ENCODE results near the gene ZNF48. TPM values are rescaled to one million over a fixed set of nuclear protein-coding genes. Genes with fewer than 3 reads are reported as not detected.

ZNF48 gene
- polyA plus RNA-seq, 1 donor from 2014 or later: 42.3 TPM

GRCh38 chr16:30359871-30360170 is 35.4 kb upstream of the ZNF48 start:
- Histone ChIP-seq H2AFZ (ENCODE audit: low read depth, low read length) (no peak overlapping the region), H4K20me1 (ENCODE audit: insufficient read depth) (no peaks in the 10 kb centered on the region), H3K4me2 (ENCODE audit: low read length) (no peak overlapping the region), H3K9me2 (ENCODE audit: insufficient read depth, low read length) (no peaks in the 10 kb centered on the region), H3K4me3 (ENCODE audit: low read length) (no peak overlapping the region), H3F3A (ENCODE audit: insufficient read depth, low read length, poor library complexity, severe bottlenecking) (no peaks in the 10 kb centered on the region), H3K27ac (ENCODE audit: low read length) (no peak overlapping the region), H3K79me2 (replicated peaks; ENCODE audit: insufficient read depth, low read length) (peaks cover 4% of the 10 kb centered on the region), H3K27me3 (ENCODE audit: insufficient read depth, low read depth, low read length) (no peaks in the 10 kb centered on the region), H3K9me3 (ENCODE audit: low read length) (no peaks in the 10 kb centered on the region), H3K9ac (ENCODE audit: low read length) (no peak overlapping the region), H3K36me3 (ENCODE audit: insufficient read depth, low read length) (no peaks in the 10 kb centered on the region)
- TF ChIP-seq TAF1 (IDR thresholded peaks at IDR 0.05; ENCODE audit: low read depth): no peak
- no peak for TF ChIP-seq MXI1 (conservative IDR thresholded peaks at IDR 0.05; ENCODE audit: poor library complexity, severe bottlenecking)

- Histone ChIP-seq H3K27ac (ENCODE audit: low read length) (no peak overlapping the region), H3K4me2 (ENCODE audit: low read length) (no peak overlapping the region), H3K27me3 (ENCODE audit: insufficient read depth, low read depth, low read length) (no peaks in the 10 kb centered on the region), H3K9ac (ENCODE audit: low read length) (no peak overlapping the region), H3K9me2 (ENCODE audit: insufficient read depth, low read length) (no peaks in the 10 kb centered on the region), H3F3A (ENCODE audit: insufficient read depth, low read length, poor library complexity, severe bottlenecking) (no peaks in the 10 kb centered on the region), H4K20me1 (ENCODE audit: insufficient read depth) (peaks cover 3% of the 10 kb centered on the region), H2AFZ (ENCODE audit: low read depth, low read length) (no peak overlapping the region), H3K9me3 (ENCODE audit: low read length) (no peaks in the 10 kb centered on the region), H3K36me3 (ENCODE audit: insufficient read depth, low read length) (no peaks in the 10 kb centered on the region), H3K79me2 (replicated peaks; ENCODE audit: insufficient read depth, low read length) (peaks cover 13% of the 10 kb centered on the region), H3K4me3 (ENCODE audit: low read length) (no peak overlapping the region)
- no peak for TF ChIP-seq CTCF (IDR thresholded peaks at IDR 0.05; ENCODE audit: poor library complexity, severe bottlenecking)
- TF ChIP-seq EP300 (conservative IDR thresholded peaks at IDR 0.05; ENCODE audit: poor library complexity, severe bottlenecking): no peak
- TF ChIP-seq MXI1 (conservative IDR thresholded peaks at IDR 0.05; ENCODE audit: poor library complexity, severe bottlenecking): no peak
- TF ChIP-seq POLR2AphosphoS5 (IDR thresholded peaks at IDR 0.05): no peak
- TF ChIP-seq EZH2 (IDR thresholded peaks at IDR 0.05; ENCODE audit: borderline replicate concordance, insufficient read depth, low read length, poor library complexity, severe bottlenecking): no peak
- no peak for TF ChIP-seq REST (IDR thresholded peaks at IDR 0.05; ENCODE audit: borderline replicate concordance)
- TF ChIP-seq TAF1 (IDR thresholded peaks at IDR 0.05; ENCODE audit: low read depth): no peak
- no peak for TF ChIP-seq SMC3 (conservative IDR thresholded peaks at IDR 0.05; ENCODE audit: poor library complexity)
- no peak for TF ChIP-seq RAD21 (conservative IDR thresholded peaks at IDR 0.05)
Measured at GRCh38 chr16:30361180-30361579, 34.0 kb upstream of the ZNF48 start.

- Histone ChIP-seq H3K79me2 (replicated peaks; ENCODE audit: insufficient read depth, low read length) (peaks cover 50% of the 10 kb centered on the region), H3K9me2 (ENCODE audit: insufficient read depth, low read length) (no peaks in the 10 kb centered on the region), H2AFZ (ENCODE audit: low read depth, low read length) (no peak overlapping the region), H3K27me3 (ENCODE audit: insufficient read depth, low read depth, low read length) (no peaks in the 10 kb centered on the region), H3K27ac (ENCODE audit: low read length) (no peak overlapping the region), H3K4me3 (ENCODE audit: low read length) (peak overlapping the region; percentile 30), H3K9ac (ENCODE audit: low read length) (no peak overlapping the region), H3K36me3 (ENCODE audit: insufficient read depth, low read length) (no peaks in the 10 kb centered on the region), H4K20me1 (ENCODE audit: insufficient read depth) (peaks cover 24% of the 10 kb centered on the region), H3K9me3 (ENCODE audit: low read length) (no peaks in the 10 kb centered on the region), H3F3A (ENCODE audit: insufficient read depth, low read length, poor library complexity, severe bottlenecking) (no peaks in the 10 kb centered on the region), H3K4me2 (ENCODE audit: low read length) (no peak overlapping the region)
- TF ChIP-seq MXI1 (conservative IDR thresholded peaks at IDR 0.05; ENCODE audit: poor library complexity, severe bottlenecking) (no peak), SMC3 (conservative IDR thresholded peaks at IDR 0.05; ENCODE audit: poor library complexity) (no peak), POLR2AphosphoS5 (IDR thresholded peaks at IDR 0.05) (no peak), CTCF (IDR thresholded peaks at IDR 0.05; ENCODE audit: poor library complexity, severe bottlenecking) (no peak), EP300 (conservative IDR thresholded peaks at IDR 0.05; ENCODE audit: poor library complexity, severe bottlenecking) (no peak), TAF1 (IDR thresholded peaks at IDR 0.05; ENCODE audit: low read depth) (no peak), EZH2 (IDR thresholded peaks at IDR 0.05; ENCODE audit: borderline replicate concordance, insufficient read depth, low read length, poor library complexity, severe bottlenecking) (no peak), REST (IDR thresholded peaks at IDR 0.05; ENCODE audit: borderline replicate concordance) (no peak), RAD21 (conservative IDR thresholded peaks at IDR 0.05) (no peak)
Measured at GRCh38 chr16:30365200-30365599, 30.0 kb upstream of the ZNF48 start.
